PFSK-1 (cell line): ENCODE measurements around the gene NFIA.

Experiments
- FOXP2 ChIP-seq: optimal IDR thresholded peaks from 2 replicates; pipeline ENCODE3; 2011; ENCODE audit warnings: borderline replicate concordance, control low read depth, inconsistent platforms; ENCODE audit not compliant: insufficient read depth; ENCODE audit errors: extremely low read length, extremely low read depth
- POLR2AphosphoS5 ChIP-seq: IDR thresholded peaks from 2 replicates; pipeline ENCODE4 v1.6.1; 2012; ENCODE audit warnings: low read depth, mild to moderate bottlenecking, control low read depth, low read length, moderate library complexity
- SIN3A ChIP-seq: IDR thresholded peaks from 2 replicates; pipeline ENCODE4 v1.6.1; 2012; ENCODE audit warnings: mild to moderate bottlenecking, low read length, moderate library complexity, borderline replicate concordance; ENCODE audit not compliant: insufficient read depth
- TAF1 ChIP-seq: IDR thresholded peaks from 2 replicates; pipeline ENCODE4 v1.6.1; 2012; ENCODE audit warnings: low read length, control low read depth, borderline replicate concordance; ENCODE audit not compliant: insufficient read depth
- TF ChIP-seq, protein P1 (sequence below), 2 experiments: IDR thresholded peaks; 2 replicates each; pipeline versions ENCODE4 v1.6.1 to v1.8.0; 2011 to 2012; ENCODE audit warnings: low read depth in 2 of 2, low read length in 2 of 2, control low read depth in 1 of 2, inconsistent platforms in 1 of 2, mild to moderate bottlenecking in 1 of 2, moderate library complexity in 1 of 2; ENCODE audit not compliant: insufficient read depth in 1 of 2

The NFIA gene

DNA sequence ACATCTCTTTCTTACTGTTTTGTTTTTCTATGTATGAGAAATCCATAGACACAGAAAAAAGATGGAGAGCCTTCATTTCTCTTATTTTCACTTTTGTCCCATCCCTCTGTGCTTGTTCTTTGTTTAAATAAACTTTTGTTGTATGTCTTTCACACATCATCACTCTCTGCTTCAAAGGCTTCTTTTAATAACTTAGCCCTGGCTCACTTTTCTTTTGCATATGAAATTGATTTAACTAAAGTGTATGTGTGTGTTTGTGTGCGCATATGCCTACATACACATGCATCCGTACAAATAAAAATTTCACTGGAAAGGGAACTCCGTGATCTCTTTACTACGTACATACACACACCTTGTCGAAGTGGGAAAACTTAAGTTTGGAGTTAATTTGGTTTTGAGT lies 168.6 kb downstream of the NFIA start:
- TF ChIP-seq SIN3A (no peak), POLR2AphosphoS5 (no peak), TAF1 (no peak)
- TF ChIP-seq, protein P1, sequence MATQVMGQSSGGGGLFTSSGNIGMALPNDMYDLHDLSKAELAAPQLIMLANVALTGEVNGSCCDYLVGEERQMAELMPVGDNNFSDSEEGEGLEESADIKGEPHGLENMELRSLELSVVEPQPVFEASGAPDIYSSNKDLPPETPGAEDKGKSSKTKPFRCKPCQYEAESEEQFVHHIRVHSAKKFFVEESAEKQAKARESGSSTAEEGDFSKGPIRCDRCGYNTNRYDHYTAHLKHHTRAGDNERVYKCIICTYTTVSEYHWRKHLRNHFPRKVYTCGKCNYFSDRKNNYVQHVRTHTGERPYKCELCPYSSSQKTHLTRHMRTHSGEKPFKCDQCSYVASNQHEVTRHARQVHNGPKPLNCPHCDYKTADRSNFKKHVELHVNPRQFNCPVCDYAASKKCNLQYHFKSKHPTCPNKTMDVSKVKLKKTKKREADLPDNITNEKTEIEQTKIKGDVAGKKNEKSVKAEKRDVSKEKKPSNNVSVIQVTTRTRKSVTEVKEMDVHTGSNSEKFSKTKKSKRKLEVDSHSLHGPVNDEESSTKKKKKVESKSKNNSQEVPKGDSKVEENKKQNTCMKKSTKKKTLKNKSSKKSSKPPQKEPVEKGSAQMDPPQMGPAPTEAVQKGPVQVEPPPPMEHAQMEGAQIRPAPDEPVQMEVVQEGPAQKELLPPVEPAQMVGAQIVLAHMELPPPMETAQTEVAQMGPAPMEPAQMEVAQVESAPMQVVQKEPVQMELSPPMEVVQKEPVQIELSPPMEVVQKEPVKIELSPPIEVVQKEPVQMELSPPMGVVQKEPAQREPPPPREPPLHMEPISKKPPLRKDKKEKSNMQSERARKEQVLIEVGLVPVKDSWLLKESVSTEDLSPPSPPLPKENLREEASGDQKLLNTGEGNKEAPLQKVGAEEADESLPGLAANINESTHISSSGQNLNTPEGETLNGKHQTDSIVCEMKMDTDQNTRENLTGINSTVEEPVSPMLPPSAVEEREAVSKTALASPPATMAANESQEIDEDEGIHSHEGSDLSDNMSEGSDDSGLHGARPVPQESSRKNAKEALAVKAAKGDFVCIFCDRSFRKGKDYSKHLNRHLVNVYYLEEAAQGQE (IDR thresholded peaks at IDR 0.05; ENCODE audit: insufficient read depth in 1 of 2, low read depth in 2 of 2, low read length in 2 of 2): no peak

DNA sequence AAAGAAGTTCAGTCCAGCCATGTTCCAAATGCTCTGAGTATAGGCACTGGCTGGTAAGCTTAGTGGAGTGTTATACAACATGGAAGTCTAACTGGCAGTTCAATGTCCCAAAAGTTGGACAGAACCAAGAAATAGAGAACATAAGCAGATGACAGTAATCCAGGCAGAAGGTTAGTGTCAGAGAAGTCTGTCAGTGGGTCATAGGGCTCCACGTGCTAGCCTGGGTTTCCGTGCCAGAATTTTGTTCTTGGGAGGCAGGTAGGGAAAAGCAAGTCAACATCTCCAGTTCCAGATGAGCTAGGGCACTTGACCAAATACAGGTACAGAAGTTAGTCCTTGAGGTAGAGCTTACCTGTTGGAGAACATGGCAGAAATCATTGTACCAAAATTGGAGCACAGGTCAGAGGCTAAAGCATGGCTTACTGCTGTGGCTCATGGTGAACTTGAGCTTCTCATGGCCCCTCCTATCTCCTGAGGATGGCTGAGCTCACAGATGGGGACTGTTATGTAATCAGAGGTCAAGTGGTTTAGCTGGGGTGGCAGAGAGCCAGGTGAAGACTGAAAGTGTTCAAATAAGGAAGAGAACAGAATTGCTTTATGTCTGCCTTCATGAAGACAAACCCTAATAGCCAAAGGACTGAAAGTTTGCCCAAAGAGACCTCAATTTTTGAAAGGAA lies 170.8 kb downstream of the NFIA start:
- TF ChIP-seq POLR2AphosphoS5 (no peak), TAF1 (no peak), FOXP2 (no peak), SIN3A (no peak)
- TF ChIP-seq, protein P1 (IDR thresholded peaks at IDR 0.05; ENCODE audit: insufficient read depth in 1 of 2, low read depth in 2 of 2, low read length in 2 of 2): no peak

DNA sequence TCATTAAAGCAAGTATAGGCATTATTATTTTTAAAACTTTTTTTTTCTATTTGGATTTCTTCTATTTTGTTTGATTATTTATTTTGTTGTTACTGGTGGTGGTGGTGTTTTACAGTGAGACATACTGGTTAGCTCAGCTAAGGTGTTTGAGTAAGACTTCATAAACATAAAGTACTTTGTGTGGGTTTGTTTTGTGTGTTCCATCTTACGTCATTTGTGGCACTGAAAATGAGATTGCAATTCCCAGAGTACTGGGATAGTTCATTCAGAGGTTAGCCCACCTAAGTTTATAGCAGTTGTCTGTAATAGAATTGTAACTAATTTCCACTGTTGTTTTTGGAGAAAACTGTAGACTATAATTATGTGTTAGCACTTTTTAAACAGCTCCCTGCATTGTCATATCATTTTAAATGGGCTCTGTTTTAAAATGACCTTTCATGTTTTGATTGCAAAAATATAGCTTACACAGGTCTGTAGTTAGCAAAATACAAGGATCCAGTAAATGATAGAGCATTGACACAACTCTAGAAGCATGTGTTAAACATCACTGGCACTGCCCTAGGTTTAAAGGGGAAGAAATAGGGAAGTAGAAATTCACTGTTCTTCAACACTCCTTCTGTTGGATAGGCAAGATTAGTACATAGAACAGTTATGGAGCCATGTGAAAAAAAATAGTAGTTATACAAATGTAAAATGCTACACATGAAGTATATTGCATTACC lies 171.7 kb downstream of the NFIA start:
- TF ChIP-seq SIN3A: no peak
- no peak for TF ChIP-seq TAF1
- TF ChIP-seq, protein P1 (IDR thresholded peaks at IDR 0.05; ENCODE audit: insufficient read depth in 1 of 2, low read depth in 2 of 2, low read length in 2 of 2): no peak
- no peak for TF ChIP-seq FOXP2
- no peak for TF ChIP-seq POLR2AphosphoS5

DNA sequence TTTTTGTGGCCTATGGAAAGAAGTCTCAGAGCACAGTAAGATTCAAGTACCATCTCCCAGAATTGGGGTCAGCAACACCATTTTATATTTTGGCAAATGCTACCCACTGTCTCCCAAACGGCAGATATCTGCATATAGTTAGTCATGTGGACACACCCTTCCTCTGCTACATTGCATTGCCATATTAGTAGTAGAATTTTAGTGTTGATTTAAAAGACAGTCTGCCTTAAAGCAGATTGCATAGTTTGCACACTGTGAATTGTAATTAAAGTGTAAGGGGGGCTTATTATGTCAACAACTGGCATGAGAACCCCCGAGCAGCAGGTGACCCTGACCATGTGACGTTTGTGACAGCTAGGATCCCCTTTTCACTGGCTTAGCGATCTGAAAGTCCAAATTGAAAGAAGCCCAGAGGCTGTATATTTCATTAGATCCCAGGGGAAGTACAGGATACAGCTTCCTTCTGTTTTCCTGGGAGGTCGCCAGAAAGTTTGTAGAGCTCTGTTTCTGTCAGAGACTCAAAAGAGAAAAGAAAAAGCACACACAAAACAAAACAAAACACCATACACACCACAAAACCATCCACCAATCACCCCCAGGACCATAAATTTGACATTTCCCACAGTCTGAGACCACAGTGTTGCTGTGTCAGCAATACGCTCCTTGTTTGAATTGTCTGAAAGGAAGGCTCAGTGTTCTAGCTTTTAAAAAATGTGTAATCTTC lies 172.4 kb downstream of the NFIA start:
- TF ChIP-seq SIN3A: no peak
- TF ChIP-seq POLR2AphosphoS5: no peak
- TF ChIP-seq FOXP2: no peak
- TF ChIP-seq TAF1: no peak
- TF ChIP-seq, protein P1 (IDR thresholded peaks at IDR 0.05; ENCODE audit: insufficient read depth in 1 of 2, low read depth in 2 of 2, low read length in 2 of 2): no peak
